IPS-18a (cell line): ENCODE data around the gene KLHL29.

ENCODE experiments used
- H3K27ac ChIP-seq: one replicate; pipeline ENCODE4 v1.5.1; 2013; ENCODE audit warnings: low read length
- H3K27me3 ChIP-seq: one replicate; pipeline ENCODE4 v1.6.1; 2013; ENCODE audit warnings: mild to moderate bottlenecking, low read length; ENCODE audit not compliant: control insufficient read depth, insufficient read depth
- H3K36me3 ChIP-seq: one replicate; pipeline ENCODE4 v1.6.1; 2013; ENCODE audit warnings: low read depth, low read length; ENCODE audit not compliant: control insufficient read depth
- H3K4me1 ChIP-seq: one replicate; pipeline ENCODE4 v1.6.1; 2013; ENCODE audit warnings: low read depth, low read length; ENCODE audit not compliant: control insufficient read depth
- H3K4me3 ChIP-seq: one replicate; pipeline ENCODE4 v1.5.1; 2013; ENCODE audit warnings: low read length
- H3K9ac ChIP-seq: one replicate; pipeline ENCODE4 v1.6.1; 2013; ENCODE audit warnings: mild to moderate bottlenecking, low read length, moderate library complexity
- H3K9me3 ChIP-seq: one replicate; pipeline ENCODE4 v1.6.1; 2013; ENCODE audit warnings: low read depth, low read length; ENCODE audit not compliant: control insufficient read depth

KLHL29 gene

DNA sequence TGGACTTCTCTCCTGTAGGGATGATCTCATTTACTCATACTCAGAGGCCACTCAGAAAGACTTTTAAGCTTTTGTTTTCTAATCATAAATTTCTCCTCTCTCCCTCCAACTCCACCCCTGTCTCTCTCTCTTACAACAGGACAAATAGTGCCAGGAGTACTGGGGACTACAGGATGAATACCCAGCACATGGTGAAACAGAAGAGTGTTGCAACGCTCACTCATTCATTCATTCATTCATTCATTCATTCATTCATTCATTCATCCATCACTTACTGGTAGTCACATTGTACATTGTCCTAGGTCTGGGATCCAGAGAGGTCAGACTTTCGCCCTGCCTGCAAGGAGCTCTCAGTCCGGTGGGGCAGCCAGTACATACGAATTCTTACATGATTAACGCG, 97.6 kb downstream of the KLHL29 start:
- H3K4me1 ChIP-seq: peaks cover 20% of the 10 kb centered on the region
- no peak overlapping the region for H3K27ac ChIP-seq
- no peaks in the 10 kb centered on the region for H3K27me3 ChIP-seq
- H3K4me3 ChIP-seq: no peak overlapping the region
- no peaks in the 10 kb centered on the region for H3K36me3 ChIP-seq
- H3K9me3 ChIP-seq: no peaks in the 10 kb centered on the region
- H3K9ac ChIP-seq: no peak overlapping the region

DNA sequence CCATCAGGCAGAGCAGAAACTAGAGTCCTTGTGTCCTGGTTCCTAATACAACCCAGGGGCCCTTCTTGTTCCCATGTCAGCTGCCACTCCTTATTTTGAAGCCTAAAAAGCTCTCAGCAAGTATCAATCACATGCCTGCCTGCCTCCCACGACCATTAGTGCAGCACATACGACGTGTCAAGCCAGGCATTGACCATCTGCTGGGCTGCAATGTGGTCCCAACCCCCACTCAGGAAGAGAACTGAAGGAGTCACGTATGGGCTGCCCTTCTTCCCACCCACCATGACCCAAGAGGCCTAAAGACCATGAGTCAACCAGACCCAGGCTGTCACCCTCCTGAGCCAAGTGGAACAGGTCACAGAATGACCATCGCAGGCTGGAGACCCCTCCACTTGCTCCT, 98.8 kb downstream of the KLHL29 start:
- no peak overlapping the region for H3K9ac ChIP-seq
- H3K27me3 ChIP-seq: no peaks in the 10 kb centered on the region
- no peaks in the 10 kb centered on the region for H3K9me3 ChIP-seq
- H3K4me3 ChIP-seq: no peak overlapping the region
- H3K27ac ChIP-seq: no peak overlapping the region
- peaks cover 10% of the 10 kb centered on the region for H3K4me1 ChIP-seq
- H3K36me3 ChIP-seq: no peaks in the 10 kb centered on the region

DNA sequence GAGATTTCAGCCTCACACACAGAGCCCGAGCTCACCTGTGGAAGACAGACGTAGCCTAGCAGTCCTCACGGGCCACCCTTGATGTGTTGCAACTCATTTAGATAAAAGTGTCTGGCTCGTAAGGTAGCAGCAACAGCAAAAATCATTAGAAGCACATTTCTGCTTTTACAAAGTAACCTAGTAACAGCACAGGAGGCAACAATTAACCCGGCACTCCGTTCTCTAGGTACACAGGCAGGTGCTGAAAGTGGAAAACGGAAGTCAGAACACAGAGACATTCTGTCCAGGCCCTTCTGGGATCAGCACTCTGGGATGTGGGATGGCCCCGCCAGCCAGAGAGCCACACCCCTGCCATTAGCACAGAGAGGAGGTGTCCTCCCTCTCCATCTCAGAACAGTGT, 99.3 kb downstream of the KLHL29 start:
- H3K27ac ChIP-seq: no peak overlapping the region
- peaks cover 10% of the 10 kb centered on the region for H3K4me1 ChIP-seq
- no peak overlapping the region for H3K4me3 ChIP-seq
- H3K9me3 ChIP-seq: no peaks in the 10 kb centered on the region
- no peak overlapping the region for H3K9ac ChIP-seq
- no peaks in the 10 kb centered on the region for H3K27me3 ChIP-seq
- no peaks in the 10 kb centered on the region for H3K36me3 ChIP-seq

DNA sequence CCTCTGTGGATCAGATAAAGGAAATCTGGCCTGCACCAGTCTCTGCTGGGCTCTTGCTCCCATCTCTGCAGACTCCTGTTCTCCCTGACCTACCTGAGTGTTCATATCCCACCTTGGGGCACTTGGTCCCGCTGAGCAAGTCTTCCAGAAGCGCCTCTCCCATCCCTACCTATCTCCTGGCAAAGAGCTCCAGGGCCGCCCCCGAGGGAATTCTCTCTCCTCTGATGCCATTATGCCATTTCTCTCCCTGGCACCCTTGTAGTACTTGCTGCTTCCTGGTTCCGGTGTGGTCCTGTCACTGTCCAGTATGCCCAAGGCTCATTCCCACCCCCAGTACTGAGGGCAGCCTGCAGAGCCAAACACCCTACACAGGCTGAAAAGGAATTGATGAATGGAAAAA, 99.8 kb downstream of the KLHL29 start:
- Histone ChIP-seq H3K9me3 (no peaks in the 10 kb centered on the region), H3K4me3 (no peak overlapping the region), H3K9ac (no peak overlapping the region), H3K4me1 (peaks cover 10% of the 10 kb centered on the region), H3K36me3 (no peaks in the 10 kb centered on the region), H3K27me3 (no peaks in the 10 kb centered on the region), H3K27ac (no peak overlapping the region)

DNA sequence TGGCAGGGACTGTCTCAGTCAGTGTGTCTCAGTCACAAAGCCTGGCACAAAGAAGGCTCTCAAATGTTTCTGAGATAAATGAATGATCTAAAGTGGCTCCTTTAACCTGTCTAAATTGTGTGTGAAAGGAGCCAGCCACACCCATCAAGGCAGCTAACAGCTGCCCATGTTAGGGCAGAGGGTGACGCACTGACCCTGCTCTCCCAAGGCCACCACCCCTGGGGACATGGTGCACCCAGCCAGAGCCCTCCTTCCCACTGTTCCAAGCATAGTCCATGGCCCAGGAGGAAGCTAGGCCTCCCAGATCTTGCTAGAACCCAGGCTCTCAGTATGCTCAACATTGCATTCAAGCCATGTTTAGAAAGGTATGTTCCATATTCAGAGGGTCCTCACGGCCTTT, 100.3 kb downstream of the KLHL29 start:
- Histone ChIP-seq H3K9ac (no peak overlapping the region), H3K27me3 (no peaks in the 10 kb centered on the region)

DNA sequence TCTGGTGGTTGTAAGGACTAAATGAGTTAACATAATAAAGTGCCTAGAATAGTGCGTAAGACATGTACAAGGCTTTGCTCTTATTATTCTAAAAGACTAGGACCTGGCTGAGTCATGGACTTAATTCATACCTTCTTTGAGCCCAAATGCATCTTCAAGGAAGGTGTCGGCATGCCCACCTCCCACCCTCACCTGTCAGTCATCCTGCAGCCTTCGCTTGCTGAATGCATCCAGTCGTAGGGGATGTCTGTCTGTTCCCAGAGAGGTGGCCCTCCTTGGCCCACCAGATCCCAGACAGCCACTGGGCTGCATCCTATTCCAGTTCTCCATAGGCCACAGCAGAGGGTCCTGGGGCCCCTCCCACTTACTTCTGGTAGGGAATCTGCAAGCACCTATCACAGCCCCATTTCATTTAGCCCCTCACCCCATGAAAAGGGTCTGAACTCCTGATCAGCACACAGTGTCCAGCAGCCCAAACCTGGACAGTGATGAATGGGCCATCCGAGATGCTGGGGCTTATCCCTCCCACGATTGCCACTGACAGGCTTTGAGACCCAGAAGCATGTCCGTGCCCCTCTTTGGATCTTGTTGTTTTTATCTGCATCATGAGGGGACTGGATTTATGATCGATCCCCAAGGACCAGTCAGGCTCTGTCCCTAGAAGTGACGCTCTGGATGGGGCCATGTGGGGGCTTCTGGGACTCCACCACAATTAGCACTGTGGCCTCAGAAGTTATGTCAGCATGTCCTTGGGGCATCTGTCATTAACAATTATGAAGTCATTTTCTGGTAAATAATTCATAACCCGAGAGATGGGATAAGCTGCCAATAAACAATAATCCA, 101.1 kb downstream of the KLHL29 start:
- H3K9me3 ChIP-seq: no peaks in the 10 kb centered on the region
- H3K27me3 ChIP-seq: no peaks in the 10 kb centered on the region
- H3K36me3 ChIP-seq: no peaks in the 10 kb centered on the region
- no peak overlapping the region for H3K4me3 ChIP-seq
- no peak overlapping the region for H3K27ac ChIP-seq
- H3K4me1 ChIP-seq: peaks cover 3% of the 10 kb centered on the region
- no peak overlapping the region for H3K9ac ChIP-seq

More for the DNA sequence above, 100.3 kb downstream of the KLHL29 start:
- Histone ChIP-seq H3K4me3 (no peak overlapping the region), H3K4me1 (peaks cover 10% of the 10 kb centered on the region), H3K9me3 (no peaks in the 10 kb centered on the region), H3K27ac (no peak overlapping the region), H3K36me3 (no peaks in the 10 kb centered on the region)

DNA sequence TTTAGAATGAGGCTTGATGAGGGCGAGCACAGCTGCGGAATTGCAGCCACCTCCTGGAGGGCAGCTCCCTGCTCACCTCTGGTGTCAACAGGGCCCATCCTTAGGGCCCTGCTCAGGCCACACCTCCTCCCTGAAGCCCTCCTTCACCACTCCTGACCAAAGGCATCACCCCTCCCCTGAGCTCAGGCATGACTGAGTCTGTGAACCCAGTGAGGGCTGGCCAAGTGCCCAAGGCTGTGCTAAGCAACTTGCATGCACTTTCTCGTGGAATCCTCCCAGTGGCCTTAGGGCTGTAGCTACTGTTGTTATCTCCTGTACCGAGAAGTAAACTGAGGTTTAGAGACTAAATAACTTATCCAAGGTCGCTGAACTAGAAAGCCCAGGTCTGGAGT, 101.7 kb downstream of the KLHL29 start:
- H3K27ac ChIP-seq: no peak overlapping the region
- H3K4me3 ChIP-seq: no peak overlapping the region
- H3K9ac ChIP-seq: no peak overlapping the region
- no peaks in the 10 kb centered on the region for H3K4me1 ChIP-seq
- H3K27me3 ChIP-seq: no peaks in the 10 kb centered on the region
- H3K36me3 ChIP-seq: no peaks in the 10 kb centered on the region
- H3K9me3 ChIP-seq: no peaks in the 10 kb centered on the region

DNA sequence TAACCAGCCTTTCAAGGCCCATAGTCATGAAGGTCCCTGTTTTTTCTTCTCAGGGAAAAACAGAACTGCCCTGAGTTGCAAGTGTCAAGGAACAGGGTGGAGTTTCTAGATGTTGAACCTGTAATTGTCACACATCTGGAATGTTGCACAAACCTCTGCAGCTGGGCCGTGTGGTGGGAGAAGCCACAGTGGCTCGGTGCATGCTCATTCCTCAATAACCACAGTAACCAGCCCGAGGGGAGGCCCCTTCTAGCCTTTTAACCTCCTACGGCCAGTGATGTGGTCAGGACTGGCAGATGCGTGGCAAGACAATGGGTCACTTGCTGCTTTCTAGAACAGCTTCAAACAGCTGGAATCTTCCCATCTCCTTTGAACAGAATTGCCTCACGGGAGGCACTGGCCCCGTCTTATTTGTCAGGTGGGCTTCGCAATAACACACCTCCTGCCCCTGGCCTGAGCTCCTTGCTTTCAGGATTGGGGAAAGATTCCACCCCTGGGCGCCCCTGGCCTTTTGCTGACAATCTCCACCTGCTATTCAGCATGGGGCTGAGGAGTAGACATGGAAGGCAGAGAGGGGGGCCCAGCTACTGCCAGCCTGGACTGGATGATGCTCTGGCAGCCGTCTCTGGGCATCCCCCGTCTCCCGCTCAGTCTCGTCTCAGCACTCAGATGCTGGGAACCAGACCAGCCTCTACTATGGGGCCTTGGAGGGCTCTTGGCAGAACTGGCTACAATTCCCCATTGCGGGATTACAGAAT, 102.9 kb downstream of the KLHL29 start:
- Histone ChIP-seq H3K9me3 (no peaks in the 10 kb centered on the region), H3K36me3 (no peaks in the 10 kb centered on the region), H3K27me3 (no peaks in the 10 kb centered on the region), H3K9ac (no peak overlapping the region), H3K4me3 (no peak overlapping the region), H3K4me1 (no peaks in the 10 kb centered on the region), H3K27ac (no peak overlapping the region)

DNA sequence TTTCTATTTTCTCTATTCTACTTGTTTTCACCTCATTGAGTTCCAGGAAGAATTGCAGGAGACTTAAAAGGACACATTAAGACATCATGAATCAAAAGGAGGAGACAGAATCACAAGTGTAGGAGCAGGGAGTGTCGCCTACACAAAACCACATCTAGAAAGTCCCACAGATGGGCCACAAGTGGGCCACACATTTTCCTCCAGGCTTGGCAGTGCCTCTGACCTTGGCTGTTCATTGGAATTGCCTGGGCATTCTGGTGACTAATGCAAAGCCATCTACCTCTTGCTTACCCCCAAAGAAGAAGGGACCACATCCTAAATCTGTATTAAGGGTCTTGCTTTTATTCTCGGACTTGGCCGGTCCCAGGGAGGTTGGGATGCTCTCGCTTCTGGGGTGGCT, 103.6 kb downstream of the KLHL29 start:
- Histone ChIP-seq H3K4me3 (no peak overlapping the region), H3K36me3 (no peaks in the 10 kb centered on the region), H3K27me3 (no peaks in the 10 kb centered on the region), H3K9me3 (no peaks in the 10 kb centered on the region), H3K27ac (no peak overlapping the region), H3K9ac (no peak overlapping the region), H3K4me1 (no peaks in the 10 kb centered on the region)

DNA sequence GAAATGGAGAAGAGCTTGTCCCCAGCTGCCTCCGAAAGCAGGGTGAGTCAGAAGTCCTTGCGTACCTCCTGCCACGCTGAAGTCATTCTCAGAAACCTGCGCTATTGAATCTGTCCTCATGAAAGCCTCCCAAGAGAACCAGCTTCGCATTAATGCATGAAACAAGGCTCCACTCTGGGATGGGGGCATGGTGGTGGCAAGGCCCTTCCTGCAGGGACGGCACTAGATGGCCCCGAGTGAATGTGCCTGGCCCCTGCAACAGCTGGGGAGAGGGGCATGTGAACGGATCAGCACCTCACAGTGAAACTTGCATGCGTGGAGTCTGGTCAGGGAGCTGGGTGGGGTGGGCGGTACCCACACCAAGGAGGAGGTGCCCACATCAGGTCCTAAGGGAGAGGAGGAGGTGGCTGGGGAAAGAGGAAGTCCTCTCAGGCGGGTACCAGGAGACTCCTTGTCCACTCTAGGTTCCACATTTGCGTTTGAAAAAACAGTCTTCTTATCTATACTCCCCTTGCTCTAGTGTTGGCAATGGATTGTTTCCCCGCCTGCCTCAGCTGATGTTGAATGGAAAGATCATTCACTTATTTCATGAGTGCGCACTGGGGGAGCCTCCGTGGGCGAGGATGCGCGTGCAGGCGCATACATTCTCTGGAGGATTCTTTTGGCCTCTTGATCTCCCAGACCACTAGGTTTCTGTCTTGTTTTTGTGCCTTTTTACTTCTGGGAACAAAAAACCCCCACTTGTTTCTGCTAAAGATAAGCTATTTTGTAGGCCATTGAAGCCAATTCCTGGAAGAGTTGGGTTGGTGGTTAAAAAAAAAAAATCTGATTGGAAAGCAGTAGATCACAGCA, 104.7 kb downstream of the KLHL29 start:
- Histone ChIP-seq H3K4me1 (no peaks in the 10 kb centered on the region), H3K9me3 (no peaks in the 10 kb centered on the region), H3K36me3 (no peaks in the 10 kb centered on the region), H3K9ac (no peak overlapping the region), H3K27me3 (no peaks in the 10 kb centered on the region), H3K4me3 (no peak overlapping the region), H3K27ac (no peak overlapping the region)

DNA sequence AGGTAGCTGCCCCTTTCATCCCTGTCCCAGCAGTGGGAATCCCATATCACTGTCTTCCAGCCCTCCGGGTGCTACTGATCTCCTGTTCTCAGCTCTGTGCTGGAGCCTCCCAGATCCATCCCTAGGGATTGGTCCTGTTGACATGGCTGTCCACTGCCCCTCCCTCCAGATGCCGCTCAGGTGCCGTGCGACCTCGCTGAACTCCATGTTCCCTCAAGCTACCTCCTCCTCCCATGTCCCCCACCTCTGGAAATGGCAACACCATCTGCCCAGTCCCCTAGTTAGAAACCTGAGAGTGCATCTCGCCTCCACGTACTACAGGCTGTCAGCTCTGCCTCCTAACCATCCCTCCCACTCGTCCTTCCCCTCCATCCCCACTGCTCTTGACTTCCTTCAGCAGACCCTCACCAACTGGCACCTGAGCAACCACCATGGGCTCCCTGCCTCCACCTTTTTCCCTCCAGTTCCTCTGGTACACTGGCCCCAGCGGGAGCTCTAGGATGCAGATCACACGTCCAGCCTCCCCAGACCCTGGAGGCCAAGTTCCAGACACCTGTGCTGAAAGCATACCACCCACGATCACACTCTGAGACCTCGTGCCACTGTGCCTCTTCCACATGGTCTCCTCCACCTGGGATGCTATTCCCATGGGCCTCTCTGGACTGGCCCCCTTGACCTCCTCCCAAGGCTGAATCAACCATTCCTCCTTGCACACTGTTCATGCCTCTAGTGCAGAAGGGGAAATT, 106.8 kb downstream of the KLHL29 start:
- H3K27me3 ChIP-seq: no peaks in the 10 kb centered on the region
- peaks cover 12% of the 10 kb centered on the region for H3K4me1 ChIP-seq
- no peak overlapping the region for H3K9ac ChIP-seq
- H3K9me3 ChIP-seq: no peaks in the 10 kb centered on the region
- no peak overlapping the region for H3K4me3 ChIP-seq
- H3K36me3 ChIP-seq: no peaks in the 10 kb centered on the region
- H3K27ac ChIP-seq: no peak overlapping the region
